ENCODE data around the gene IRF4.
A peak's percentile ranks its signal among the peaks of the same experiment; 100 is the strongest.
"Not testable (repeated sequence)": the region's sequence is repeated elsewhere in the genome, so short reads cannot be mapped to it uniquely, and the experiment has no call there.

Gene IRF4

GRCh38 chr6:421211-421610, 29.7 kb downstream of the IRF4 start:
- no peak for DNase-seq (ENCODE audit: low read depth in 2 of 2)

- DNase-seq (ENCODE audit: low read depth in 2 of 2), result peak in 1 of 2 donors; percentile 58
Observed at GRCh38 chr6:422433-423054, 31.0 kb downstream of the IRF4 start.

- DNase-seq (ENCODE audit: low read depth in 2 of 2), result no peak
Observed at GRCh38 chr6:423055-423798, 31.7 kb downstream of the IRF4 start.

- DNase-seq (ENCODE audit: low read depth in 2 of 2), result no peak
Observed at GRCh38 chr6:423799-424345, 32.3 kb downstream of the IRF4 start.

GRCh38 chr6:424741-425417, 33.3 kb downstream of the IRF4 start:
- no peak for DNase-seq (ENCODE audit: low read depth in 2 of 2)

GRCh38 chr6:425418-425788, 33.9 kb downstream of the IRF4 start:
- not testable (repeated sequence) for DNase-seq (ENCODE audit: low read depth in 2 of 2)

- not testable (repeated sequence) for DNase-seq (ENCODE audit: low read depth in 2 of 2)
Observed at GRCh38 chr6:426198-426738, 34.7 kb downstream of the IRF4 start.

GRCh38 chr6:428047-428603, 36.6 kb downstream of the IRF4 start:
- DNase-seq (ENCODE audit: low read depth in 2 of 2), result no peak

- no peak for DNase-seq (ENCODE audit: low read depth in 2 of 2)
Observed at GRCh38 chr6:429515-430121, 38.1 kb downstream of the IRF4 start.

GRCh38 chr6:431504-431903, 40.0 kb downstream of the IRF4 start:
- no peak for DNase-seq (ENCODE audit: low read depth in 2 of 2)

- DNase-seq (ENCODE audit: low read depth in 2 of 2), result peak in 1 of 2 donors; percentile 40
Observed at GRCh38 chr6:431986-432385, 40.4 kb downstream of the IRF4 start.

GRCh38 chr6:434051-434705, 42.6 kb downstream of the IRF4 start:
- no peak for DNase-seq (ENCODE audit: low read depth in 2 of 2)

GRCh38 chr6:435441-436307, 44.1 kb downstream of the IRF4 start:
- no peak for DNase-seq (ENCODE audit: low read depth in 2 of 2)

- no peak for DNase-seq (ENCODE audit: low read depth in 2 of 2)
Observed at GRCh38 chr6:436308-437036, 44.9 kb downstream of the IRF4 start.

GRCh38 chr6:437037-437392, 45.5 kb downstream of the IRF4 start:
- DNase-seq (ENCODE audit: low read depth in 2 of 2), result no peak

GRCh38 chr6:438634-439170, 47.1 kb downstream of the IRF4 start:
- DNase-seq (ENCODE audit: low read depth in 2 of 2), result no peak

- no peak for DNase-seq (ENCODE audit: low read depth in 2 of 2)
Observed at GRCh38 chr6:439641-440167, 48.2 kb downstream of the IRF4 start.

GRCh38 chr6:441126-441920, 49.8 kb downstream of the IRF4 start:
- DNase-seq (ENCODE audit: low read depth in 2 of 2), result no peak

Measured in stimulated activated CD8-positive, alpha-beta memory T cell treated with anti-CD3 and anti-CD28 coated beads, Interleukin-15, amount 100 ng/mL, for 4 hours (primary cell).